ENCODE measurements around the gene TMEM178B.

DNA sequence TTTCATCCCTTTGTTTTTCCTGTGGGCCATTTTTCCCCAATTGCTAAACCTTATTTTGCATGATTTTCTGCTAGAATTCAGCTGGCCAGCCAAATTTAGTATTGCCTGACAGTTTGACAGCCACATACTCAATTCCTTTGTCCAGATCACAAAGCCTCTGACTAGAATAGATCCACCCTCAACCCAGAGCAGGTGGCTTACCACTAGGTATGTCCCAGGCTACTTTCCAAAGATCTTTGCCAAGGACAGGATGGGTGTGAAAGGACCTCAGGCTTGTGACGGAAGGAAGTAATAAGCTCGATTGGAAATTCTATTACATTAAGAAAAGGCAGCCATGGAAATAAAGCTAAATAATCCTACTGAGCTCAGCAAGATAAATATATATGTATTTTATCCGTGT, 426.7 kb downstream of the TMEM178B start:
- no peak for TF ChIP-seq ZNF274 (IDR thresholded peaks at IDR 0.05; ENCODE audit: low read depth, low read length)
- no peak for TF ChIP-seq YY1 (IDR thresholded peaks at IDR 0.05; ENCODE audit: insufficient read depth, insufficient read length)
- TF ChIP-seq SUZ12 (IDR thresholded peaks at IDR 0.05; ENCODE audit: extremely low read depth, insufficient read depth, insufficient read length): no peak

Measured in NT2/D1 (cell line).